Effector memory CD4-positive, alpha-beta T cell (primary cell): Measurements from ENCODE around the gene ZNRF2.

Experiments used
- DNase-seq, 3 donors: peaks; one replicate each; pipeline ENCODE4 v3.0.0-alpha.2; 2020
- H3K27ac ChIP-seq: 2 replicates; pipeline ENCODE4 v1.7.0; 2013; ENCODE audit warnings: mild to moderate bottlenecking, low read length, moderate library complexity; ENCODE audit not compliant: insufficient read depth, poor library complexity, severe bottlenecking
- H3K27me3 ChIP-seq: replicated peaks from 2 replicates; pipeline ENCODE4 v1.7.0; 2013; ENCODE audit warnings: mild to moderate bottlenecking, low read length; ENCODE audit not compliant: insufficient read depth, control insufficient read depth, poor library complexity, severe bottlenecking
- H3K36me3 ChIP-seq: 2 replicates; pipeline ENCODE4 v1.7.0; 2013; ENCODE audit warnings: mild to moderate bottlenecking, low read length, moderate library complexity; ENCODE audit not compliant: control insufficient read depth, insufficient read depth
- H3K4me1 ChIP-seq: 2 replicates; pipeline ENCODE4 v1.7.0; 2013; ENCODE audit warnings: low read length, mild to moderate bottlenecking; ENCODE audit not compliant: control insufficient read depth, insufficient read depth, poor library complexity, severe bottlenecking
- H3K4me3 ChIP-seq: 2 replicates; pipeline ENCODE4 v1.7.0; 2013; ENCODE audit warnings: low read length, low read depth, mild to moderate bottlenecking; ENCODE audit not compliant: insufficient read depth, poor library complexity, severe bottlenecking
- H3K9me3 ChIP-seq: 2 replicates; pipeline ENCODE4 v1.7.0; 2013; ENCODE audit warnings: mild to moderate bottlenecking, low read length, moderate library complexity; ENCODE audit not compliant: control insufficient read depth

The ZNRF2 gene

GRCh38 chr7:30389791-30390190, 105.4 kb downstream of the ZNRF2 start:
- H3K9me3 ChIP-seq: no peaks in the 10 kb centered on the region
- no peaks in the 10 kb centered on the region for H3K27me3 ChIP-seq
- H3K36me3 ChIP-seq: no peaks in the 10 kb centered on the region
- no peak for DNase-seq
- H3K4me3 ChIP-seq: no peak overlapping the region
- H3K27ac ChIP-seq: no peak overlapping the region
- no peaks in the 10 kb centered on the region for H3K4me1 ChIP-seq

DNA sequence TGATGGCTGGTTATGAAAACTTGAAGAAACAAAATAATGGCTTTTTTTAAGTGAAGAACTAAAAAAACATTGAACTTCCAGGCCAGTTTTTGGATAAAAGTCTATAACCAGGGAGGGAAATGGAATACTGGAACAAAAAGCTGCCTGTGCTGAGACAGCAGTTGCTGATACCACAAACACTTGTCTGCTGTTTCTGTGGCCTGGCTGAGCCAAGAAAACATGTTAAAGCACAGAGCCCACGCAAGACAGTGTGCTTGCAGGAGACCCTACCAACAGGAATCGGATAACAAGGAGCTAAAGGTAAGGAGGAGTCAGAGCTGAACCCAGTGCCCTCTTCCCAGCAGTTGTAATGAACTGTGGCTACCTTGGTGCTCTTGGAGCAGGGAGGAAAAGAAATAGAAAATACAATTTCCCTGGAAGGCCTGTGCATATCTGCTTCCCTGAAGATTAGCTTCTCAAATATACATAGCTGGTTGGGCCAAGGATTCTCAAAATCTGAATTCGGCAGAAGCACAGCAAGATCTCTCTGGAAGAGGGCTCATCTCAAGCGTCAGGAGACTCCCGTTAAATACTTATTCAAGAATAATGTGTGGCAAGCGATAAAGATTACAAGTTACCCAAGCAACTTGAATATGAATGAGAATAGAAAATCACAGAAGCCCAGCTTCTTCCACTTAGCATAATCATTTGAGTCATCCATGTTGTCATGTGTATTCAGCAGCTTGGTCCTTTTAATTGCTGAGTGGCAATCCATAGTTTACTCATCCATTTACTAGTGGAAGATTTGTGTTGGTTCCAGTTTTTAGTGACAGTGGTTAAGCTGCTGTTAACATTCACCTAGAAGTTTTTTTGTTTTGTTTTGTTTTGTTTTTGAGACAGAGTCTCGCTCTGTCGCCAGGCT, 106.6 kb downstream of the ZNRF2 start:
- no peak overlapping the region for H3K27ac ChIP-seq
- no peaks in the 10 kb centered on the region for H3K9me3 ChIP-seq
- no peak overlapping the region for H3K4me3 ChIP-seq
- H3K27me3 ChIP-seq: no peaks in the 10 kb centered on the region
- H3K36me3 ChIP-seq: no peaks in the 10 kb centered on the region
- no peaks in the 10 kb centered on the region for H3K4me1 ChIP-seq
- no peak for DNase-seq

- Histone ChIP-seq H3K27me3 (no peaks in the 10 kb centered on the region), H3K36me3 (no peaks in the 10 kb centered on the region), H3K4me3 (no peak overlapping the region), H3K27ac (no peak overlapping the region), H3K9me3 (no peaks in the 10 kb centered on the region), H3K4me1 (no peaks in the 10 kb centered on the region)
- DNase-seq: no peak
Measured at GRCh38 chr7:30391806-30392205, 107.4 kb downstream of the ZNRF2 start.

DNA sequence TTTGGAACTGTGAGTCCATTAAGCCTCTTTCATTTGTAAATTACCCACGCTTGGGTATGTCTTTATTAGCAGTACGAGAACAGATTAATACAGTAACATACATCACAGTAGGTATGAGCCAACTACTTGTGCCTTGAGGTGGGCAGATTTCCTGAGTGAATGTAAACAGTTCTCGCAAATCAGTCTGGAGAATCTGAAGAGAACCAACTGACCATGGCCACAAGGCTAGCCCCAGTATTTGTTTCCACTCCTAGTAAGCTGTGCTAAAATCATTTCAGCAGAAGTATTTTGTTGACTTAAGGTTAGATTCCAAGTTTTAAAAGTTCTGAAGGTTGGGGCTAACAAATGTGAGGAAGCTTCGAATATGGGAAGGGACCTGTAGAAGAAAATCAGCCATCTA, 111.3 kb downstream of the ZNRF2 start:
- Histone ChIP-seq H3K4me3 (no peak overlapping the region), H3K27ac (no peak overlapping the region), H3K9me3 (no peaks in the 10 kb centered on the region), H3K4me1 (no peaks in the 10 kb centered on the region), H3K36me3 (no peaks in the 10 kb centered on the region), H3K27me3 (no peaks in the 10 kb centered on the region)
- no peak for DNase-seq

DNA sequence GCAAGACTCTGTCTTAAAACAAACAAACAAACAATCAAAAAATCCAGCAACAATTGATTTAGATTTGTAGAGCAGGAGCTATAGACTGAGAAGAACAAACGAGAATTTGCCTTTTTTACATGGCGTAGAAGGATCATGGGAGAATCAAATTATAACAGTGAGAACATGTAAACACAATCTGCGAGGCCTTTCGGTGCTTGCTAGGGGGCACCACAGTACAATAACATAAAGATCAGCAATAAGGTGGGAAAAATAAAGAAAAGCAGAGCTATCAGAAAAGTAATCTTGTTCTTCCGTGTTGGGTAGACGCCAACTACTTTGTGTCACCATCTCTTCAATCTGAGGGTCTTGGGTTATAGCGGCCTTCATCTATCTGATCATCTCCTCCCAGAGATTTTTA, 112.0 kb downstream of the ZNRF2 start:
- Histone ChIP-seq H3K27ac (no peak overlapping the region), H3K4me1 (no peaks in the 10 kb centered on the region), H3K4me3 (no peak overlapping the region), H3K36me3 (no peaks in the 10 kb centered on the region), H3K9me3 (no peaks in the 10 kb centered on the region), H3K27me3 (no peaks in the 10 kb centered on the region)
- no peak for DNase-seq

DNA sequence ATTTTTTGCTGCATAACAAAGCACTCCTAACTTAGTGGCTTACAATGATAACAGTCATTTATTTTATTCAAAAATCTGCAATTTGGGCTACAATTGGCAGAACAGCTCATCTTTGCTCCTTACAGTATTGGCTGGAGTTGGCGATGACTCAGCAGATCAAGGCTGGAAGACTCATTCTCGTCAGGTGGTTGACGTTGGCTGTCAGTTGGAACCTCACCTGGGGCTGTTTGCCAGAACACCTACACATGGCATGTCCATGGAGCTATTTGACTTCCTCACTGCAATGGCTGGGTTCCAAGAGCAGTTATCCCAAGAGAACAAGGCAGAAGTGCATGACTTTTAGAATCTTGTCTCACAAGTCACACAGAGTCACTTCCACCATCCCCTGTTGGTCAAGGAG, 119.1 kb downstream of the ZNRF2 start:
- no peaks in the 10 kb centered on the region for H3K27me3 ChIP-seq
- H3K36me3 ChIP-seq: no peaks in the 10 kb centered on the region
- no peaks in the 10 kb centered on the region for H3K9me3 ChIP-seq
- H3K4me3 ChIP-seq: no peak overlapping the region
- no peaks in the 10 kb centered on the region for H3K4me1 ChIP-seq
- DNase-seq: no peak
- no peak overlapping the region for H3K27ac ChIP-seq

DNA sequence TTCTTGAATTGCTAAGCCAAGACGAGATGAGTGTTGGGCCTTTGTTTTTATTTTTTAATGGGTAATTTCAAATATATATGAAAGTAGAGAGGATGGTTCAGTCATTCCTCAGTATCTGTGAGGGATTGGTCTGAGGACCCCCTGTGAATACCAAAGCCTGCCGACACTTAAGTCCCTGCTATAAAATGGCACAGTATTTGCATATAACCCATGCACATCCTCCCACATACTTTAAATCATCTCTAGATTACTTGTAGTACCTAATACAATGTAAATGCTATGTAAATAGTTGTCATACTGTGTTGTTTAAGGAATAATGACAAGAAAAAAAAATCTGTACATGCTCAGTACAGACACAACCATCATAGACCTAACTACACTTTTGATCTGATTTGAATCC, 120.8 kb downstream of the ZNRF2 start:
- no peak for DNase-seq
- H3K36me3 ChIP-seq: no peaks in the 10 kb centered on the region
- no peaks in the 10 kb centered on the region for H3K27me3 ChIP-seq
- H3K4me3 ChIP-seq: no peak overlapping the region
- H3K9me3 ChIP-seq: no peaks in the 10 kb centered on the region
- no peaks in the 10 kb centered on the region for H3K4me1 ChIP-seq
- no peak overlapping the region for H3K27ac ChIP-seq

DNA sequence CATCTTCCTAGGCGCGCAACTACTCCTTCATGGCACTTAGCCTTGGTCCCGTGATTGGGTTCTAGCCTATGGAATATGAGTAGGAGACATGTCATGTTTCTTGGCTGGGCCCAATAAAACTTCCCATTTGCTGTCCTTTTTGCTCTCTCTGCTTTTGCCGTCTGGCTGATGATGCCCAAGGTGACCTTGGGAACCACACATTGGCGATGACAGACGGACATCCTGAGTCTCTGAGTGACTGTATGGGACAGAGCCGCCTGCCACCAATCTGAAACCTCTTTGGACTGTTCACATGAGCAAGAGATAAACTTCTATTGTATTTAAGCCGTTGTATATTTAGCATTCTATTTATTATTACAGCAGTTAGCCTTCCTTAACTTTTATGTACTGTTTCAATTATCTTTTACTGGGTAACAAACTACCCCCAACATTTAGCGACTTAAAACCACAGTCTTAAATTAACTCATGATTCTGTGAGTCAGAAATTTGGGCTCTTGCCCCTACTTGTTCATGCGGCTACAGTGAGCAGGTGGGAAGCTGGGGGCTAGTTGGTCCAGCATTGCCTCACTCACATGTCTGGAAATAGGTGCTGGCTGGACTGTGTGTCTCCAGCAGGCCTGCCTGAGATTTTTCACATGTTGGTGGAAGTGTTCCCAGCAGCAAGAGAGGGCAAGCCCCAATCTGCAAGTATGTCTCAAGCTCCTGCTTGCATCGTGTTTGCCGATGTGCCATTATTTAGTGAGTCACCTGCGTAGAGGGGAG, 122.4 kb downstream of the ZNRF2 start:
- H3K27ac ChIP-seq: no peak overlapping the region
- H3K36me3 ChIP-seq: no peaks in the 10 kb centered on the region
- H3K9me3 ChIP-seq: no peaks in the 10 kb centered on the region
- no peak overlapping the region for H3K4me3 ChIP-seq
- no peaks in the 10 kb centered on the region for H3K4me1 ChIP-seq
- no peak for DNase-seq
- no peaks in the 10 kb centered on the region for H3K27me3 ChIP-seq

- DNase-seq: no peak
- Histone ChIP-seq H3K36me3 (no peaks in the 10 kb centered on the region), H3K27me3 (no peaks in the 10 kb centered on the region), H3K4me1 (no peaks in the 10 kb centered on the region), H3K27ac (no peak overlapping the region), H3K9me3 (no peaks in the 10 kb centered on the region), H3K4me3 (no peak overlapping the region)
Measured at GRCh38 chr7:30411173-30411572, 126.8 kb downstream of the ZNRF2 start.

DNA sequence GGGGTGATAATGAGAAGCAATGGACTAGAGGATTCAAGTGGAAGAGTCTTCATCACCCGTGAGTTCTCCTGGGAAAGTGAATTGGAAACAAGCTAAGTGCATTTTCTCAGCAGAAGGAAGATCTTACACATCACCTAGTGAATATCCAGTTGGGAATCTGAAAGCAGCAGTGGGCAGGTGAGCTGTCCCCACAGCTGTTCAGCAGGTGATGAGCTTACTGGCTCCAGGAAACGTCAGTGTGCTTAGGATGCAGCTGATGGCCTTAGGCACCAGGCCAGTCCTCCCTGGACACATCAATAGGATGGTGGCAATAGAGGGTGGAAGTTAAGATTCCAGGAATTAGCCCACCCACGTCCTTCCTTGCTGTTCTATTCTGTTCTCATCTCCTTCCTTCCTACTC, 127.5 kb downstream of the ZNRF2 start:
- Histone ChIP-seq H3K27me3 (no peaks in the 10 kb centered on the region), H3K4me3 (no peak overlapping the region), H3K36me3 (no peaks in the 10 kb centered on the region), H3K4me1 (no peaks in the 10 kb centered on the region), H3K9me3 (no peaks in the 10 kb centered on the region), H3K27ac (no peak overlapping the region)
- no peak for DNase-seq
